Measurements from ENCODE around the gene ITGBL1.
A peak's percentile ranks its signal among the peaks of the same experiment; 100 is the strongest.

Gene ITGBL1

DNA sequence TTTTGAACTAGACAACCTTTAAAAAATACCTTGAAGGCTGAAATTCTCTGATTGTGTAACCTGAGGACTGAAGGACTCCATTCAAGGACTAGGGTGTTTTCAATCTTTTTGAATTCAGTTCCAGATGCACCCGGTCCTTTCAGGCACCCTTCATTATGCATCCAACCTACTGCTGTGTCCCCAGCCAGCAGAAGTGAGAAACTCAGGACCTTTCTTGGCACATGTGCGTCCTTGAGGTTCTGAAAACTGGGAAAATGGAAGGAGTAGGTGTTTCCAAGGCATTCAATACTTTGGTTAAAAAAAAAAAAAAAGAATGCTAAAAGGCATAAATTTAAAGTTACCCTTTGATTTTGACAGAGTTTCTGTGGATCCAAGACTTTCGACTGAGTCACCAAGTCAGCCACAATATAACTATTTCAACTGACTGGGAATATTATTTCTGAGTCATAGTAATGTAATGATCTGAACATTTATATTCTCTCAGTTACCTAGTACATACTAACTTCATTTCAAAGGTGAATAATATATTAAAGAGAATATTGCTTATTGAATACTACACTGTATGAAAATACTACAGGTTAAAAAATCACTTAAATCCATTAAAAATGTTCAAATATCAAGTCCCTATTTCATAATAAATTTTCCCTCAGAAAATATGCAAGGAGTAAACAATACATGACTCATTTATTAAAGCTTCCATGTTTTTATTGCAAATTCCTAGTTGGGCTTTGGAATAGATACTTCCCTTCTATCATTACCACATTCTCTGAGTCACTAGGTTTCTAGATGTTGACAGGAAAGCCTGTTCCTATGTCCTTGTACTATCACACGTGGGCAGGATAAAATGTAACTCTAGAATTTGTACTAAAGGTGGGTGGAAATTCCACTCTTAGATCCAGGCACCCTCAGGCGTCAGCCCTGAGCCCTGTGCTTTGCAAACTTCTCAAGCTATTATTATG lies 2.4 kb upstream of the ITGBL1 start:
- TF ChIP-seq, protein P1, sequence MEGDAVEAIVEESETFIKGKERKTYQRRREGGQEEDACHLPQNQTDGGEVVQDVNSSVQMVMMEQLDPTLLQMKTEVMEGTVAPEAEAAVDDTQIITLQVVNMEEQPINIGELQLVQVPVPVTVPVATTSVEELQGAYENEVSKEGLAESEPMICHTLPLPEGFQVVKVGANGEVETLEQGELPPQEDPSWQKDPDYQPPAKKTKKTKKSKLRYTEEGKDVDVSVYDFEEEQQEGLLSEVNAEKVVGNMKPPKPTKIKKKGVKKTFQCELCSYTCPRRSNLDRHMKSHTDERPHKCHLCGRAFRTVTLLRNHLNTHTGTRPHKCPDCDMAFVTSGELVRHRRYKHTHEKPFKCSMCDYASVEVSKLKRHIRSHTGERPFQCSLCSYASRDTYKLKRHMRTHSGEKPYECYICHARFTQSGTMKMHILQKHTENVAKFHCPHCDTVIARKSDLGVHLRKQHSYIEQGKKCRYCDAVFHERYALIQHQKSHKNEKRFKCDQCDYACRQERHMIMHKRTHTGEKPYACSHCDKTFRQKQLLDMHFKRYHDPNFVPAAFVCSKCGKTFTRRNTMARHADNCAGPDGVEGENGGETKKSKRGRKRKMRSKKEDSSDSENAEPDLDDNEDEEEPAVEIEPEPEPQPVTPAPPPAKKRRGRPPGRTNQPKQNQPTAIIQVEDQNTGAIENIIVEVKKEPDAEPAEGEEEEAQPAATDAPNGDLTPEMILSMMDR (IDR thresholded peaks at IDR 0.05; ENCODE audit: low read depth, low read length): no peak
- in situ Hi-C loops (cut with HindIII; ENCODE audit: low sequenced_read_pairs): no loop called here
- H3K4me3 ChIP-seq (ENCODE audit: low read depth, low read length): no peak overlapping the region
- DNase-seq (ENCODE audit: low read depth, low spot score): peak; percentile 91

DNA sequence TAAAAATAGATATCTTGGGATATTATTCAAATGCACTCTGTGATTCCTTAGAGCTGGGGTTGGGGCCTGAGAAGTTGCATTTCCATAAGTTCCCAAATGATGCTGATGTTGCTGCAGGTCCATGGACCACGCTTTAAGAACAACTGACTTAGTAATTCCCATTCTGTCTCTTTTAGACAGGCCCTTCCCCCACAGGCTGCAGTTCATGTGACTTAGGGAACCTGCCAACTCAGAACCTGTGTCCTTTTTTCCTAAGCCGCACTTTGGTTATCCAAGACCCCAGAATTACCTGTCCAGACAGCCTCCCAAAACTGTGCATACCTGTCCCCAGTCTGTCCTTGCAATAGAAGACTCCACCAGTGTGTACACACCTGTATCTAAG lies 1.7 kb upstream of the ITGBL1 start:
- DNase-seq (ENCODE audit: low read depth, low spot score): no peak
- in situ Hi-C loops (cut with HindIII; ENCODE audit: low sequenced_read_pairs): no loop called here
- H3K4me3 ChIP-seq (ENCODE audit: low read depth, low read length): no peak overlapping the region
- TF ChIP-seq, protein P1 (IDR thresholded peaks at IDR 0.05; ENCODE audit: low read depth, low read length): no peak

GRCh38 chr13:101451641-101452040 lies 834 bp upstream of the ITGBL1 start:
- H3K4me3 ChIP-seq (ENCODE audit: low read depth, low read length): no peak overlapping the region
- no peak for DNase-seq (ENCODE audit: low read depth, low spot score)
- in situ Hi-C loops (cut with HindIII; ENCODE audit: low sequenced_read_pairs): no loop called here
- TF ChIP-seq, protein P1 (IDR thresholded peaks at IDR 0.05; ENCODE audit: low read depth, low read length): no peak

- peak overlapping the region; percentile 43 for H3K4me3 ChIP-seq (ENCODE audit: low read depth, low read length)
- no peak for DNase-seq (ENCODE audit: low read depth, low spot score)
- in situ Hi-C loops (cut with HindIII; ENCODE audit: low sequenced_read_pairs): no loop called here
- TF ChIP-seq, protein P1 (IDR thresholded peaks at IDR 0.05; ENCODE audit: low read depth, low read length): peak; percentile 24
Measured at GRCh38 chr13:101453784-101454201, 1.3 kb downstream of the ITGBL1 start.

DNA sequence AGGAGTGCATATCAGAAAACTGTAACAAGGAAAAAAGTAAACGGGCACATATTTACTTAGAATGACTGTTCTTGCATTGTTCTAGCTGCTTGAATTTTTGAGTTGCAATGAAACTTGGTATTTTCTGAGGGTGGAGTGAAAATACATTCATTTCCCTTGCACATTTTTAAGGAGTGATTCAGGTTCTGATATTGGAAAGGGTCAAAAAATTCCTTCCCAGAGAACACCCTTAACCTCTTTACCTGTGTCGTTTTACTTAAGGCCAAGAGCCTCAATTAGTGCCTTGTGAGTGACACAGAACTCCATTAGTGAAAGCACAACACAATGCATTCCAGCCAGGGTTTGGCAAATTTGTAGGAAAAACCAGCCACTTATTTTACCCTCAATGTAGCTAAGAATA lies 2.3 kb downstream of the ITGBL1 start:
- in situ Hi-C loops (cut with HindIII; ENCODE audit: low sequenced_read_pairs): no loop called here

GRCh38 chr13:101455863-101456262 lies 3.4 kb downstream of the ITGBL1 start:
- in situ Hi-C loops (cut with HindIII; ENCODE audit: low sequenced_read_pairs): no loop called here
- H3K4me3 ChIP-seq (ENCODE audit: low read depth, low read length): no peak overlapping the region
- TF ChIP-seq, protein P1 (IDR thresholded peaks at IDR 0.05; ENCODE audit: low read depth, low read length): no peak
- peak; percentile 92 for DNase-seq (ENCODE audit: low read depth, low spot score)

More for the DNA sequence above, 2.3 kb downstream of the ITGBL1 start:
- TF ChIP-seq, protein P1 (IDR thresholded peaks at IDR 0.05; ENCODE audit: low read depth, low read length): no peak
- peak; percentile 64 for DNase-seq (ENCODE audit: low read depth, low spot score)
- no peak overlapping the region for H3K4me3 ChIP-seq (ENCODE audit: low read depth, low read length)

Measured in astrocyte of the spinal cord (primary cell).